ENCODE results near the gene HDDC2.

The HDDC2 gene

DNA sequence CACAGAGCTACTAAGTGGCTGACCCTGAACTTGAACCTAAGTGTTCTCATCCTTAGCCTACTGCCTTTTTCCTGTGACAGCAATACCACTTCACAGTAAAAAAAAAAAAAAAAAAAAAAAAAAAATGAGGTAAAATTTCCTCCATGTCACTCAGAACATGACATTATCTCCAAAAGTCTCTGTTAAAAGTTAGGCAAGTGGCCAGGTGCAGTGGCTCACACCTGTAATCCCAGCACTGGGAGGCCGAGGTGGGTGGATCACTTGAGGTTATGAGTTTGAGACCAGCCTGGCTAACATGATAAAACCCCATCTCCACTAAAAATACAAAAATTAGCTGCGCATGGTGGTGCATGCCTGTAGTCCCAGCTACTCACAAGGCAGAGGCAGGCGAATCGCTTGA is 11.2 kb upstream of the HDDC2 start:
- Histone ChIP-seq H3K36me3 (peaks cover 0 to 4% (median 0%) of the 10 kb centered on the region in 3 donors), H3K4me1 (peaks cover 0 to 57% (median 10%) of the 10 kb centered on the region in 4 donors), H3K4me3 (no peak overlapping the region), H3K27me3 (no peaks in the 10 kb centered on the region), H3K27ac (peak overlapping the region in 1 of 2 donors; percentile 72), H3K9me3 (no peaks in the 10 kb centered on the region)
- TF ChIP-seq, protein P1, sequence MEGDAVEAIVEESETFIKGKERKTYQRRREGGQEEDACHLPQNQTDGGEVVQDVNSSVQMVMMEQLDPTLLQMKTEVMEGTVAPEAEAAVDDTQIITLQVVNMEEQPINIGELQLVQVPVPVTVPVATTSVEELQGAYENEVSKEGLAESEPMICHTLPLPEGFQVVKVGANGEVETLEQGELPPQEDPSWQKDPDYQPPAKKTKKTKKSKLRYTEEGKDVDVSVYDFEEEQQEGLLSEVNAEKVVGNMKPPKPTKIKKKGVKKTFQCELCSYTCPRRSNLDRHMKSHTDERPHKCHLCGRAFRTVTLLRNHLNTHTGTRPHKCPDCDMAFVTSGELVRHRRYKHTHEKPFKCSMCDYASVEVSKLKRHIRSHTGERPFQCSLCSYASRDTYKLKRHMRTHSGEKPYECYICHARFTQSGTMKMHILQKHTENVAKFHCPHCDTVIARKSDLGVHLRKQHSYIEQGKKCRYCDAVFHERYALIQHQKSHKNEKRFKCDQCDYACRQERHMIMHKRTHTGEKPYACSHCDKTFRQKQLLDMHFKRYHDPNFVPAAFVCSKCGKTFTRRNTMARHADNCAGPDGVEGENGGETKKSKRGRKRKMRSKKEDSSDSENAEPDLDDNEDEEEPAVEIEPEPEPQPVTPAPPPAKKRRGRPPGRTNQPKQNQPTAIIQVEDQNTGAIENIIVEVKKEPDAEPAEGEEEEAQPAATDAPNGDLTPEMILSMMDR (IDR thresholded peaks at IDR 0.05), result no peak
- DNase-seq, result no peak
- intact Hi-C loops (cut with DNase I; ENCODE audit: low total_unique reads), result no loop called here

DNA sequence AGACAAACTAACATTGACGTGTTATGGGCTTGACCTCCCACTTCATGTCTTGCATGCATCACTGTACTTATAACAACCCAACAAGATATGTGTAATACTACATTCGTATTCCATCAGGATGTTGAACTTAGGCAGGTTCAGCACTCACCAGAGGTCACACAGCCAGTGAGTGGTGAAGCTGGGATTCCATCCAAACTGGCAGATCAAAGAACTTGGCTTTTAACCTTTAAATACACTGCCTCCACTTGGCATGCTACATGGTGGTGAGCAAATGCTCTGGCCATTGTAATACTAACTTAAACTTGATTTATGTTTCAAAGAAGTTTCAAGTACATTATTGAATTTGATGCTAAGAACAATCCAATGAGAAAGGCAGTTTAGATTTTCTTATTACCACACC is 10.7 kb upstream of the HDDC2 start:
- Histone ChIP-seq H3K27ac (peak overlapping the region; percentile 29 to 72), H3K9me3 (no peaks in the 10 kb centered on the region), H3K27me3 (no peaks in the 10 kb centered on the region), H3K4me3 (no peak overlapping the region), H3K36me3 (peaks cover 0 to 4% (median 0%) of the 10 kb centered on the region in 3 donors), H3K4me1 (peaks cover 0 to 62% (median 10%) of the 10 kb centered on the region in 4 donors)
- DNase-seq, result no peak
- intact Hi-C loops (cut with DNase I; ENCODE audit: low total_unique reads), result no loop called here
- TF ChIP-seq, protein P1 (IDR thresholded peaks at IDR 0.05), result no peak

DNA sequence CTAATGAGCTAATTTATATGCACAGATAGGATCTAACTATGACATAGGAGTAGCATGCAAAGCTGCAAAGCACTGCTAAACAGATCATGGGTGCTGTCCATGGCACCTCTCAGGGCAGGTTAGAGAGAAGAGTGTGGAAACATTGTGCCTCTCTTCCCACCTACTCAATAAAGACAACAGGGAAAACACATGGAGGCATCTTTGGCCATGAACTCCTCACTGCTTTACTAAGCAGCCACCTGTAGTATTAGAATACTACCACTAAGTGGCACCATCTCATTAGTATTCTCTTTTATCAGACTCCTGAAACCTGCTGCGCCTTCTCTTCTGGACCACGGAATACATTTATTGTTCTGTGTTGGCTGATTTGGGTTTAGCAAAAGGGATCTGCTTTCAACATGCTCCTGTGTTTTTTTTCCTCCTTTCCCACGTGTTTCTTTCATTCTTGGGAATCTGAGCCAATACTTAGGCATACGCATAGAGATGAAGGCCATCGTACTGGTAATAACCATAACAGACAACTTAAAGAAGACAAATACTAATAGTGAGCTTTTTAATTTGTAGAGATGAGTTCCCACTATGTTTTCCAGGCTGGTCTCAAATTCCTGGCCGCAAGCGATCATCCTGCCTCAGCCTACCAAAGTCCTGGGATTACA is 9.4 kb upstream of the HDDC2 start:
- no peak overlapping the region for H3K4me3 ChIP-seq
- intact Hi-C loops (cut with DNase I; ENCODE audit: low total_unique reads), result loop anchor here (2.0 kb wide), 1 partner anchor 458 kb away; no protein-coding TSS in a partner anchor
- H3K27me3 ChIP-seq, result no peaks in the 10 kb centered on the region
- H3K9me3 ChIP-seq, result no peaks in the 10 kb centered on the region
- DNase-seq, result no peak
- TF ChIP-seq, protein P1 (IDR thresholded peaks at IDR 0.05), result peak; percentile 87 to 90
- H3K27ac ChIP-seq, result peak overlapping the region; percentile 29 to 72
- peaks cover 0 to 56% (median 10%) of the 10 kb centered on the region in 4 donors for H3K4me1 ChIP-seq
- H3K36me3 ChIP-seq, result peaks cover 0 to 4% (median 0%) of the 10 kb centered on the region in 3 donors

- H3K4me1 ChIP-seq, result peaks cover 0 to 34% (median 5%) of the 10 kb centered on the region in 4 donors
- TF ChIP-seq, protein P1 (IDR thresholded peaks at IDR 0.05), result no peak
- intact Hi-C loops (cut with DNase I; ENCODE audit: low total_unique reads), result loop anchor here (10.0 kb wide), 1 partner anchor 667 kb away; no protein-coding TSS in a partner anchor
- H3K27me3 ChIP-seq, result no peaks in the 10 kb centered on the region
- no peak overlapping the region for H3K4me3 ChIP-seq
- DNase-seq, result no peak
- no peak overlapping the region for H3K27ac ChIP-seq
- no peaks in the 10 kb centered on the region for H3K9me3 ChIP-seq
- peaks cover 0 to 4% (median 0%) of the 10 kb centered on the region in 3 donors for H3K36me3 ChIP-seq
These were observed 6.3 kb upstream of the HDDC2 start for GRCh38 chr6:125307964-125308615.

GRCh38 chr6:125307150-125307838 is 5.5 kb upstream of the HDDC2 start:
- no peak for DNase-seq
- Histone ChIP-seq H3K4me1 (peaks cover 0 to 26% (median 5%) of the 10 kb centered on the region in 4 donors), H3K27me3 (no peaks in the 10 kb centered on the region), H3K4me3 (no peak overlapping the region), H3K27ac (no peak overlapping the region), H3K36me3 (peaks cover 0 to 4% (median 0%) of the 10 kb centered on the region in 3 donors), H3K9me3 (no peaks in the 10 kb centered on the region)
- intact Hi-C loops (cut with DNase I; ENCODE audit: low total_unique reads), result loop anchor here (10.0 kb wide), 1 partner anchor 668 kb away; no protein-coding TSS in a partner anchor
- TF ChIP-seq, protein P1 (IDR thresholded peaks at IDR 0.05), result no peak
